GM19351 (cell line): ENCODE measurements around the gene GPBP1L1.
"Not testable (repeated sequence)": the region's sequence is repeated elsewhere in the genome, so short reads cannot be mapped to it uniquely, and the experiment has no call there.

Source experiments
- ATAC-seq: cut with Tn5 transposase; IDR thresholded peaks from one replicate; pipeline ENCODE4 v1.9.1; 2021; ENCODE audit warnings: mild to moderate bottlenecking, moderate library complexity; ENCODE audit not compliant: unreplicated experiment

GPBP1L1 gene

DNA sequence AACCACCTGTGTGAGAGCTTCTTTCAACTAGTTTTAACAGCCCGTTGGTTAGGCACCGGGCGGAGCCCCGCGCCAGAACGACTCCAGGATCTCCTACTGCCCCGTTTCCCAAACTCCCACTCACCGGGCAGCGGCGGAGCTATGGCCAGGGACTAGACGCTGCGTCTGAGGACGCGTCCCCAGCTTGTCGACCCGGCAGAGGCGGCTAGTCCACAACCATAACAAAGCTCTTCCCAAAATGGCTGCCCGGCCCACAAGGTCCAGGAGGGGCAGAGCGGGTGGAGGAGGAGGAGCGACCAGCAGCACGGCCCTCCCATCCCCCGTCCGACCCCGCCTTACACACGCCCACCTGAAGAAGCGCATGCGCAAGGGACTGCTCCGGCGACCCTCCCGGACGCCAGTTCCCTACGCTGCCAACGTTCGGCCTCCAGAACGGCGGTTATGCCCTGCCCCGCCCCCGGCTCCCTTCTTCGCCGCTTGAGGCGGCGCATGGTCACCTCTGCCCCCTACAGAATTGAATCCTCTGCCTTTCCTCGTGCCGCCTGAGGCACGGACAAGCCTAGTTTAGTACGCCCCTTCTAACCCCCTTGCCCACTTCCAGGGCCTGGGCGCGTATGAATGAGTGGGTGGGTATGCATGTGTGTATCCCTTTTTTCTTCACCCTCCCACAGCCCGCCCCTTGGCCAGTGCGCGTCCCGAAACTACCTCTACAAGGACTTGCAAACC is at the start of gene GPBP1L1:
GPBP1L1 (minus strand) TSS at position 246 of the 726 bp plus-strand sequence. CDS start 27,446 bp downstream, outside the sequence.
- peak; percentile 58 for ATAC-seq

- no peak for ATAC-seq
Observed at GRCh38 chr1:45730780-45731319, 44.5 kb upstream of the GPBP1L1 start.

DNA sequence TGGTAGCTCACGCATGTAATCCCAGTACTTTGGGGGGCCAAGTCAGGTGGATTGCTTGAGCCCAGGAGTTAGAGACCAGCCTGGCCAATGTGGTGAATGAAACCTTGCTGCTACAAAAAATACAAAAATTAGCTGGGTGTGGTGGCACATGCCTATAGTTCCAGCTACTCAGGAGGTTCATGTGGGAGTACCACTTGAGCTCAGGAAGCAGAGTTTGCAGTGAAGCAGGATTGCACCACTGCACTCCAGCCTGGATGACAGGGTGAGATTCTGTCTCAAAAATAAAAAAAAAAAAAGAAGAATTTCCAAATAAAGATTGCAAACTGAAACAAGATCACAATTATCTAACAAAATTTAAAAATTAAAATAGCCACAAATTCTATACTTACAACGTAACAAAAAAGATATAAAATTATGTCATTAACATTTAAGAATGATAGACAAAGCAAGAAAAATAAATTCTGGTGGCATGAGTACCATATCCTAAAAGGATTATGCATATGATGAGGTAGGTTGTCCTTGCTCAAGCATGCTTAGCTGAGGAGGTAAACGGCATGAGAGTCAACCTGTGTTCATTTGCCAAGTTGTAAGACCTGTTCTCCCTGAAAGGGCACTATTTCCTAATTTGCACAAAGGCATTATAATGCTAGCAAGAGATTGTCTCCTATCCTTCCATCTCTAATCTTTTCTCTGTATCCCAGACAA is 43.9 kb upstream of the GPBP1L1 start:
- no peak for ATAC-seq

DNA sequence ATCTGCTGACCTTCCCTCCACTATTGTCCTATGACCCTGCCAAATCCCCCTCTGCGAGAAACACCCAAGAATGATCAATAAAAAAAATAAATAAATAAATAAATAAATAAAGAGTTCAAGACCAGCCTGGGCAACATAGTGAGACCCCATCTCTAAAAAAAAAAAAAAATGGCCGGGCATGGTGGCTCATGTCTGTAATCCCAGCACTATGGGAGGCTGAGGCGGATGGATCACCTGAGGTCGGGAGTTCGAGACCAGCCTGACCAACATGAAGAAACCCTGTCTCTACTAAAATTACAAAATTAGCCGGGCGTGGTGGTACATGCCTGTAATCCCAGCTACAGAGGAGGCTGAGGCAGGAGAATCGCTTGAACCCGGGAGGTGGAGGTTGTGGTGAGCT is 39.7 kb upstream of the GPBP1L1 start:
- ATAC-seq: not testable (repeated sequence)

DNA sequence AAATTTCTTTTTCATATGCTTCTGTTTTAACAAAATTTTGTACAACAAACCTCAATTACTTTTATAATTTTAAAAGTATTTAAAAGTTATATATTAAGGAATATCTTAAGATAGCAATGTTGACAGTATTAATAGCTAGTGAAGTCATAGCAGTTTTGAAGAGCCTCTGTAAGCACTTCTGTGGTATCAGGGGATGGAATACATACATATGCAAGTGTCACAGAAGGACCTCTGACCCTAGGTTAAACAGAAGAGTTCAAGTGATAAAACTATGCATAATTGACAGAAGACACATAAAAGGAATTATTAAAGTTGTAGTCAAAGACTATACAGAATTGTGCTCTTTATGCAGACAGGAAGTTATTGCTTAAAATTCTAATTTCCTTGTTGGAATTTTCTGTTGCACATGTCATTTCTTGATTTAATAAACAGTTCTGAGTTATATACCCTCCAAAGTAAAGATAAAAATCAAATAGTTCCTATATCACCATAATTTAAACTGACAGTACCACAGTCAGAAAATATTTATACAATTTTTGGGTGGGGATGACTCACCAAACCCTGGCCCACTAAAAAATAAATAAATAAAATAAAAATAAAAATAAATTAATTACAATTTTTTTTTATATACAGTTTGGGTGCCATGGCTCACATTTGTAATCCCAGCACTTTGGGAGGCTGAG is 37.1 kb upstream of the GPBP1L1 start:
- ATAC-seq: no peak

DNA sequence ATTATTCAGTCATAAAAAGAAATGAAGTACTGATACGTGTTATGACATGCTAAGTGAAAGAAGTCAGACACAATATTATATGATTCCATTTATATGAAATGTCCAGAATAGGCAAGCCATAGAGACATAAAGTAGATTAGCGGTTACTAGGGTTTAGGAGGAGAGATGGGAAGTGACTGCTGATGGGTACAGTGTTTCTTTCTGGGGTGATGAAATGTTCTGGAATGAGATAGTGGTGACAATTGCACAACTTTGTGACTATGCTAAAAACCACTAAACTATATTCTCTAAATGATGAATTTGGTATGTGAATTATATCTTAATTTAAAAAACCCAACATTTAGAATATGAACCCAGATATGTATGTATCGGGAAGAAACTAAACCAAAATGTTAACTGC is 36.5 kb upstream of the GPBP1L1 start:
- ATAC-seq: no peak

DNA sequence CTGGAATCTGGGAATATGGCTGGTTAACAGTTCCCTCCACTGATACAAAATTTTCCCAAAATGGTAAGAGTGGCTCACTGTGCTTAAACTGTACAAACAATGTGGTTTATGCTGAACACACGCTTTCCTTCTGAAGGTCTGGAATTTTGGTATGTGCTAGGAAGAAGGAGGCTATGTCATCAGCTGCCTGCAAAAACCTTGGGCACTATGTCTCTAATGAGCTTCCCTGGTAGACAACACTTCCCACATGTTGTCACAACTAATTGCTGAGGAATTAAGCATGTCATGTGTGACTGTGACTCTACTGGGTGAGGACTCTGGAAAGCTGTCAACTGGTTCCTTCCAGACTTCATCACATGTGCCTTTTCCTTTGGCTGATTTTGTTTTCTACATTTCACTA is 34.9 kb upstream of the GPBP1L1 start:
- ATAC-seq: no peak

GRCh38 chr1:45718289-45718688 is 32.0 kb upstream of the GPBP1L1 start:
- no peak for ATAC-seq

DNA sequence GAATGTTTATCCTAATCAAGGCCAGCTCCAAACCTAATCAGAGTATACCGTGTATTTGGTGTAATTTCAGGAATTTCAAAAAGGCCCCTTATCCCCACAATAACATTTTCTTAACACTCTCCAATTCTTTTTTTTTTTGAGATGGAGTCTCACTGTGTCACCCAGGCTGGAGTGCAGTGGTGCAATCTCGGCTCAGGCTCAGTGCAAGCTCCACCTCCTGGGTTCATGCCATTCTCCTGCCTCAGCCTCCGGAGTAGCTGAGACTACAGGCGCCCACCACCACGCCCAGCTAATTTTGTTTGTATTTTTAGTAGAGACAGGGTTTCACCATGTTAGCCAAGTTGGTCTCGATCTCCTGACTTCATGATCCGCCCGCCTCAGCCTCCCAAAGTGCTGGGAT is 31.1 kb upstream of the GPBP1L1 start:
- ATAC-seq: not testable (repeated sequence)

- ATAC-seq: no peak
Observed at GRCh38 chr1:45716700-45717099, 30.4 kb upstream of the GPBP1L1 start.

DNA sequence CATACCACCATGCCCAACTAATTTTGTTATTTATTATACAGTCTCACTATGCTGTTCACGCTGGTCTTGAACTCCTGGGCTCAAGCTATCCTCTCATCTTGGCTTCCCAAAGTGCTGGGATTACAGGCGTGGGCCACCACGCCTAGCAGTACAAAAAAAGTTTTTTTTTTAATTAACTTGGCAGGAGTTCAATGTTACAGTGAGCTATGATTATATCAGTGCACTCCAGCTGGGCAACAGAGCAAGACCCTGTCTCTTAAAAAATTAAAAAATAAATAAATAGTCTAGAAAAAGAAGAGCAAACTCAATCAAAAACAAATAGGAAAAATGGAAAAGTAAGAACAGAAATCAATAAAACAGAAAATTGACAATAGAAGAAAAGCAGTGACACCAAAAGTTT is 27.4 kb upstream of the GPBP1L1 start:
- ATAC-seq: no peak

DNA sequence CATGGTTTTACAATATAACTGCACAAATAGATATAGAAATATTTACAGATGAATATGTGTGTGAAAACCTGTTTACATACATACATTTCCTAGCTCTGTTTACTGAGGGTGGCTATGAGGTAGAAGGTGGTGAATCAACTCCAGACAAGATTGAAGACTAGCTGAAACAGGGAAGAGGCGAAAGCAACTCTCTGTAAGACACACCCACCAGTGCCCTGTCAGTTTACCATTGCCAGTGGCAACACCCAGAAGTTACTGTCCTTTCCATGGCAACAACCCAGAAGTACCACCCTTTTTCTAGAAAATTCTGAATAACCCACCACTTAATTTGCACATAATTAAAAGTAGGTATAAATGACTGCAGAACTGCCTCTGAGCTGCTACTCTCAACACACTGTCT is 18.3 kb upstream of the GPBP1L1 start:
- no peak for ATAC-seq

- no peak for ATAC-seq
Observed at GRCh38 chr1:45694823-45695222, 8.5 kb upstream of the GPBP1L1 start.

GRCh38 chr1:45693811-45694210 is 7.5 kb upstream of the GPBP1L1 start:
- not testable (repeated sequence) for ATAC-seq

GRCh38 chr1:45687754-45688740 is 1.7 kb upstream of the GPBP1L1 start, which contains the start of gene TMEM69:
Gene TMEM69 (plus strand): TSS chr1:45688181. CDS start chr1:45691069, 2,888 bp downstream.
- ATAC-seq: no peak

GRCh38 chr1:45687014-45687753 is 851 bp upstream of the GPBP1L1 start:
- ATAC-seq: peak; percentile 82

- ATAC-seq: peak; percentile 4
Observed at GRCh38 chr1:45686015-45686287, 382 bp downstream of the GPBP1L1 start.

- ATAC-seq: no peak
Observed at GRCh38 chr1:45685308-45686014, 872 bp downstream of the GPBP1L1 start.

DNA sequence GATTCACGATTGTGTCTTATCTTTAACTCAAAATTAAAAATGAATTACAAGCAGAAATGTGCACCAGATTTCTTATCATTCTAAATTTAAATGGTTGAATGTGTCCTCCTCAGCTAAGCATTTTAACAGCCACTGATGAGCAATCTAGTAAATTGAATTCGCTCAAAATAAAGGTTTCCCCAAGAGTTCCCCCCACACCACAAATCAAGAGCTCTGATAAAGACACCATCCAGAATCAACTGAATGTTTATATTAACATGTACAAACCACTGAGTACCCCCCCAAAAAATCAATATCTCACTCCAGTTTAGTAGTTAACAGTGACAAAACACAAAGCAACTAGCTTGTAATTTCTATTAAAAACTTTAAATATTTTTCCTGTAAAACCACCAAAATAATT is 1.9 kb downstream of the GPBP1L1 start:
- no peak for ATAC-seq
